Mesendoderm (in vitro differentiated cells): ENCODE measurements around the gene VWA8.

Experiments used
- DNase-seq: peaks from one replicate; pipeline ENCODE4 v3.0.0; 2013
- H2AK5ac ChIP-seq: 2 replicates; pipeline ENCODE4 v1.6.1; 2013; ENCODE audit warnings: low read length, inconsistent platforms
- H2BK120ac ChIP-seq: 2 replicates; pipeline ENCODE4 v1.6.1; 2013; ENCODE audit warnings: low read depth, mild to moderate bottlenecking, low read length, moderate library complexity, mixed read lengths
- H2BK15ac ChIP-seq: replicated peaks from 2 replicates; pipeline ENCODE4 v1.6.1; 2013; ENCODE audit warnings: low read depth, mild to moderate bottlenecking, moderate library complexity
- H2BK5ac ChIP-seq: 2 replicates; pipeline ENCODE4 v1.6.1; 2013; ENCODE audit warnings: low read length, inconsistent platforms
- H3K18ac ChIP-seq: 2 replicates; pipeline ENCODE4 v1.6.1; 2013; ENCODE audit warnings: mild to moderate bottlenecking, low read length, mixed read lengths
- H3K23ac ChIP-seq: one replicate; pipeline ENCODE4 v1.6.1; 2013; ENCODE audit warnings: low read length
- H3K27ac ChIP-seq: 2 replicates; pipeline ENCODE4 v1.5.1; 2013; ENCODE audit warnings: low read depth, mild to moderate bottlenecking, inconsistent platforms, low read length, moderate library complexity
- H3K27me3 ChIP-seq: 2 replicates; pipeline ENCODE4 v1.6.1; 2013; ENCODE audit warnings: low read length, control low read depth, mild to moderate bottlenecking, inconsistent platforms; ENCODE audit not compliant: insufficient read depth, poor library complexity
- H3K36me3 ChIP-seq: 2 replicates; pipeline ENCODE4 v1.6.1; 2013; ENCODE audit warnings: low read length, inconsistent platforms; ENCODE audit not compliant: control insufficient read depth, insufficient read depth
- H3K4ac ChIP-seq: one replicate; pipeline ENCODE4 v1.6.1; 2013; ENCODE audit warnings: low read depth, mild to moderate bottlenecking, low read length, moderate library complexity
- H3K4me1 ChIP-seq: 2 replicates; pipeline ENCODE4 v1.6.1; 2013; ENCODE audit warnings: low read depth, low read length, inconsistent platforms; ENCODE audit not compliant: control insufficient read depth
- H3K4me2 ChIP-seq: 2 replicates; pipeline ENCODE4 v1.6.1; 2013; ENCODE audit warnings: low read length
- H3K4me3 ChIP-seq: 2 replicates; pipeline ENCODE4 v1.5.1; 2013; ENCODE audit warnings: mild to moderate bottlenecking, low read length
- H3K56ac ChIP-seq: one replicate; pipeline ENCODE4 v1.6.1; 2013; ENCODE audit warnings: low read length
- H3K79me1 ChIP-seq: 2 replicates; pipeline ENCODE4 v1.6.1; 2013; ENCODE audit warnings: low read length, inconsistent platforms
- H3K79me2 ChIP-seq: 2 replicates; pipeline ENCODE4 v1.6.1; 2013; ENCODE audit warnings: mild to moderate bottlenecking, low read length; ENCODE audit not compliant: control insufficient read depth, insufficient read depth
- H3K9ac ChIP-seq: 2 replicates; pipeline ENCODE4 v1.6.1; 2013; ENCODE audit warnings: low read length, inconsistent platforms
- H4K5ac ChIP-seq: one replicate; pipeline ENCODE4 v1.6.1; 2013; ENCODE audit warnings: low read length
- H4K8ac ChIP-seq: one replicate; pipeline ENCODE4 v1.6.1; 2013; ENCODE audit warnings: low read depth, mild to moderate bottlenecking, control low read depth, low read length, moderate library complexity
- WGBS: extraction: QIAGEN DNeasy Blood & Tissue Kit; methylation state at CpG from one replicate; pipeline ENCODE4 v1.1.7; 2013; ENCODE audit warnings: low lambda C conversion rate, missing lambda C conversion rate; ENCODE audit not compliant: insufficient coverage; ENCODE audit errors: extremely low coverage; 5-methylcytosine and 5-hydroxymethylcytosine counted together

VWA8 gene

GRCh38 chr13:41942462-41943094, 18.3 kb downstream of the VWA8 start:
- H2BK5ac ChIP-seq: no peak overlapping the region
- no peak overlapping the region for H3K4ac ChIP-seq
- H3K27me3 ChIP-seq: no peaks in the 10 kb centered on the region
- no CpG with 5 or more reads among the region's 2 CpGs for WGBS
- no peak overlapping the region for H3K18ac ChIP-seq
- peaks cover 3% of the 10 kb centered on the region for H3K4me1 ChIP-seq
- peaks cover 3% of the 10 kb centered on the region for H3K79me1 ChIP-seq
- peaks cover 2% of the 10 kb centered on the region for H3K79me2 ChIP-seq
- no peak overlapping the region for H3K9ac ChIP-seq
- H4K8ac ChIP-seq: no peak overlapping the region
- no peak overlapping the region for H3K27ac ChIP-seq
- no peak overlapping the region for H3K56ac ChIP-seq
- no peak overlapping the region for H4K5ac ChIP-seq
- no peak overlapping the region for H3K23ac ChIP-seq
- H3K4me2 ChIP-seq: no peak overlapping the region
- H3K36me3 ChIP-seq: no peaks in the 10 kb centered on the region
- peak; percentile 88 for DNase-seq
- no peak overlapping the region for H3K4me3 ChIP-seq
- H2AK5ac ChIP-seq: no peak overlapping the region
- no peak overlapping the region for H2BK120ac ChIP-seq
- H2BK15ac ChIP-seq: no peak overlapping the region

- H3K36me3 ChIP-seq: no peaks in the 10 kb centered on the region
- H2AK5ac ChIP-seq: no peak overlapping the region
- no peak overlapping the region for H3K4me2 ChIP-seq
- no peaks in the 10 kb centered on the region for H3K27me3 ChIP-seq
- no peak overlapping the region for H4K5ac ChIP-seq
- WGBS: no CpG with 5 or more reads among the region's 5 CpGs
- H4K8ac ChIP-seq: no peak overlapping the region
- peaks cover 4% of the 10 kb centered on the region for H3K79me1 ChIP-seq
- peaks cover 3% of the 10 kb centered on the region for H3K4me1 ChIP-seq
- H2BK120ac ChIP-seq: no peak overlapping the region
- no peak overlapping the region for H2BK5ac ChIP-seq
- DNase-seq: peak; percentile 25
- H2BK15ac ChIP-seq: no peak overlapping the region
- H3K56ac ChIP-seq: no peak overlapping the region
- H3K27ac ChIP-seq: no peak overlapping the region
- no peak overlapping the region for H3K9ac ChIP-seq
- no peak overlapping the region for H3K4me3 ChIP-seq
- no peak overlapping the region for H3K18ac ChIP-seq
- H3K23ac ChIP-seq: no peak overlapping the region
- no peak overlapping the region for H3K4ac ChIP-seq
- H3K79me2 ChIP-seq: peaks cover 2% of the 10 kb centered on the region
Observed at GRCh38 chr13:41941174-41941573, 19.7 kb downstream of the VWA8 start.

GRCh38 chr13:41939398-41939797, 21.5 kb downstream of the VWA8 start:
- H3K18ac ChIP-seq: no peak overlapping the region

GRCh38 chr13:41938918-41939317, 22.0 kb downstream of the VWA8 start:
- Histone ChIP-seq H2BK120ac (no peak overlapping the region), H2BK5ac (no peak overlapping the region), H3K56ac (no peak overlapping the region), H3K27ac (no peak overlapping the region), H3K79me1 (peaks cover 4% of the 10 kb centered on the region), H3K27me3 (no peaks in the 10 kb centered on the region), H2AK5ac (no peak overlapping the region), H3K18ac (no peak overlapping the region), H3K79me2 (peaks cover 2% of the 10 kb centered on the region), H3K4me3 (no peak overlapping the region), H3K4ac (no peak overlapping the region), H2BK15ac (no peak overlapping the region), H3K4me1 (no peaks in the 10 kb centered on the region), H4K8ac (no peak overlapping the region), H3K36me3 (no peaks in the 10 kb centered on the region), H3K4me2 (no peak overlapping the region), H3K9ac (no peak overlapping the region), H4K5ac (no peak overlapping the region), H3K23ac (no peak overlapping the region)
- no CpG with 5 or more reads among the region's 1 CpG for WGBS
- no peak for DNase-seq

More at GRCh38 chr13:41939398-41939797, 21.5 kb downstream of the VWA8 start:
- DNase-seq: no peak
- Histone ChIP-seq H3K9ac (no peak overlapping the region), H3K23ac (no peak overlapping the region), H3K36me3 (no peaks in the 10 kb centered on the region), H3K79me1 (peaks cover 4% of the 10 kb centered on the region), H3K4me3 (no peak overlapping the region), H2BK15ac (no peak overlapping the region), H3K27me3 (no peaks in the 10 kb centered on the region), H3K4ac (no peak overlapping the region), H3K4me2 (no peak overlapping the region), H3K27ac (no peak overlapping the region), H3K79me2 (peaks cover 2% of the 10 kb centered on the region), H4K8ac (no peak overlapping the region), H2AK5ac (no peak overlapping the region), H2BK120ac (no peak overlapping the region), H4K5ac (no peak overlapping the region), H3K4me1 (peaks cover under 1% of the 10 kb centered on the region), H2BK5ac (no peak overlapping the region), H3K56ac (no peak overlapping the region)

- no peak overlapping the region for H3K23ac ChIP-seq
- H2AK5ac ChIP-seq: no peak overlapping the region
- no peak overlapping the region for H3K4me2 ChIP-seq
- H3K4ac ChIP-seq: no peak overlapping the region
- no peak overlapping the region for H3K4me3 ChIP-seq
- H3K36me3 ChIP-seq: no peaks in the 10 kb centered on the region
- WGBS: no CpG with 5 or more reads among the region's 5 CpGs
- H3K9ac ChIP-seq: no peak overlapping the region
- H3K27ac ChIP-seq: no peak overlapping the region
- H3K18ac ChIP-seq: no peak overlapping the region
- H3K79me1 ChIP-seq: peaks cover 2% of the 10 kb centered on the region
- H4K5ac ChIP-seq: no peak overlapping the region
- no peaks in the 10 kb centered on the region for H3K4me1 ChIP-seq
- no peak overlapping the region for H2BK15ac ChIP-seq
- H2BK120ac ChIP-seq: no peak overlapping the region
- no peaks in the 10 kb centered on the region for H3K27me3 ChIP-seq
- peaks cover under 1% of the 10 kb centered on the region for H3K79me2 ChIP-seq
- H4K8ac ChIP-seq: no peak overlapping the region
- DNase-seq: no peak
- no peak overlapping the region for H2BK5ac ChIP-seq
- H3K56ac ChIP-seq: no peak overlapping the region
Observed at GRCh38 chr13:41937388-41937787, 23.5 kb downstream of the VWA8 start.

- Histone ChIP-seq H3K79me1 (peaks cover 1% of the 10 kb centered on the region), H3K79me2 (no peaks in the 10 kb centered on the region), H3K4me1 (no peaks in the 10 kb centered on the region), H2BK15ac (no peak overlapping the region), H3K27me3 (no peaks in the 10 kb centered on the region), H4K5ac (no peak overlapping the region), H2AK5ac (no peak overlapping the region), H2BK5ac (no peak overlapping the region), H3K9ac (no peak overlapping the region), H4K8ac (no peak overlapping the region), H3K56ac (no peak overlapping the region), H3K4me3 (no peak overlapping the region), H3K27ac (no peak overlapping the region), H3K36me3 (no peaks in the 10 kb centered on the region), H3K18ac (no peak overlapping the region), H2BK120ac (no peak overlapping the region), H3K23ac (no peak overlapping the region), H3K4me2 (no peak overlapping the region), H3K4ac (no peak overlapping the region)
- no CpG with 5 or more reads among the region's 1 CpG for whole genome bisulfite sequencing
- no peak for DNase-seq
Observed at GRCh38 chr13:41935501-41935900, 25.4 kb downstream of the VWA8 start.
